Measurements from ENCODE around the gene PEX19.

DNA sequence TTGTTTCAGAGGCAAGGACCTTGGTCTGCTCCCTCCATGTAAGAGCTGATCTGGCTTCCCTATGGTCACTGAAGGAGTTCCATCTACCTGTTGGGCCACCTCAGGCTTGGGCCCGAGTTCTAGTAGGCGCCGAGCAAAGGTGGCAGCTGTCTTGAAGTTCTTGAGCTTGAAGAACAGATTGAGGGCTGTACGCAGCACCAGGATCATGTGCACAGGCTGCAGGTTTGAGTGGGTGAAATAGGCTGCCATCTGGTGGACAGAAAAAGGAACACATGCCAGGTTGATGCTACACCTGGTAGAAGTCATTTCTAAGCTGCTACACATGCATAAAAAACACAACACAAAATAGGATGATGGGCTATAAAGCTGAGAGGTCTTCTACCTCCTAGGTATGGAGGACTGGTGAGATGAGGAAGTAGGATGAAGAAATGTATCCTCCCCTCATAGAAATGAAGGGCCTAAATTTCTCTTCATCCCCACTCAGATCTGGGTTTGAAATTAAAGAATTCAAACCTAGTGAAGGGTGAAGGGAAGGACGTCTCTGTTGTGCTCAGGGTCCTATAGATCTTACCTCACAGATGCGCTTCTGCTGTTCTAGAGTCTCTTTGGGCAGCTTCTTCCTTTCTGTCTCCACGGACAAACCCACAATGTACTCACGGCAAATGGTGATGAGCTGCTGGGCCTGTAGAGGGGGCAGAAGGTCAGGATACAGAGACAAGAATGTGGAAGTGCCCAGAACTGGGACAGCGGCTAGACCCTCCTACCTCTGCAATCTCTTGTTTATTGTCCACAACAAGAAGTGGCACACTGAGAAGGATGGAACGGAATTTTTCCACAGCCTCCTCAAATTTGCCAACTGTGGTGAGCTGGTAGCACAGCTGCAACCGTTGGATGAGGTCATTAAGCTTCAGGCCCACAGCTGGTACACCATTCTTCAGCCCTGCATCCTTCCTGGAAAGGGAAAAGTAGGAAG lies 6.6 kb upstream of the PEX19 start:
- no peak for TF ChIP-seq FOXM1 (IDR thresholded peaks at IDR 0.05; ENCODE audit: borderline replicate concordance, low read depth)
- TF ChIP-seq CEBPB (IDR thresholded peaks at IDR 0.05), result no peak
- TF ChIP-seq TEAD4 (IDR thresholded peaks at IDR 0.05), result no peak
- TF ChIP-seq YY1 (IDR thresholded peaks at IDR 0.05; ENCODE audit: low read depth), result no peak
- TF ChIP-seq TAF1 (IDR thresholded peaks at IDR 0.05; ENCODE audit: low read depth), result no peak
- TF ChIP-seq, protein P1, sequence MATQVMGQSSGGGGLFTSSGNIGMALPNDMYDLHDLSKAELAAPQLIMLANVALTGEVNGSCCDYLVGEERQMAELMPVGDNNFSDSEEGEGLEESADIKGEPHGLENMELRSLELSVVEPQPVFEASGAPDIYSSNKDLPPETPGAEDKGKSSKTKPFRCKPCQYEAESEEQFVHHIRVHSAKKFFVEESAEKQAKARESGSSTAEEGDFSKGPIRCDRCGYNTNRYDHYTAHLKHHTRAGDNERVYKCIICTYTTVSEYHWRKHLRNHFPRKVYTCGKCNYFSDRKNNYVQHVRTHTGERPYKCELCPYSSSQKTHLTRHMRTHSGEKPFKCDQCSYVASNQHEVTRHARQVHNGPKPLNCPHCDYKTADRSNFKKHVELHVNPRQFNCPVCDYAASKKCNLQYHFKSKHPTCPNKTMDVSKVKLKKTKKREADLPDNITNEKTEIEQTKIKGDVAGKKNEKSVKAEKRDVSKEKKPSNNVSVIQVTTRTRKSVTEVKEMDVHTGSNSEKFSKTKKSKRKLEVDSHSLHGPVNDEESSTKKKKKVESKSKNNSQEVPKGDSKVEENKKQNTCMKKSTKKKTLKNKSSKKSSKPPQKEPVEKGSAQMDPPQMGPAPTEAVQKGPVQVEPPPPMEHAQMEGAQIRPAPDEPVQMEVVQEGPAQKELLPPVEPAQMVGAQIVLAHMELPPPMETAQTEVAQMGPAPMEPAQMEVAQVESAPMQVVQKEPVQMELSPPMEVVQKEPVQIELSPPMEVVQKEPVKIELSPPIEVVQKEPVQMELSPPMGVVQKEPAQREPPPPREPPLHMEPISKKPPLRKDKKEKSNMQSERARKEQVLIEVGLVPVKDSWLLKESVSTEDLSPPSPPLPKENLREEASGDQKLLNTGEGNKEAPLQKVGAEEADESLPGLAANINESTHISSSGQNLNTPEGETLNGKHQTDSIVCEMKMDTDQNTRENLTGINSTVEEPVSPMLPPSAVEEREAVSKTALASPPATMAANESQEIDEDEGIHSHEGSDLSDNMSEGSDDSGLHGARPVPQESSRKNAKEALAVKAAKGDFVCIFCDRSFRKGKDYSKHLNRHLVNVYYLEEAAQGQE (IDR thresholded peaks at IDR 0.05; ENCODE audit: low read depth), result no peak
- no peak for TF ChIP-seq CREB1 (IDR thresholded peaks at IDR 0.05; ENCODE audit: low read depth)
- no peak for TF ChIP-seq TCF12 (IDR thresholded peaks at IDR 0.05; ENCODE audit: low read depth)
